CD4-positive, alpha-beta T cell (primary cell): ENCODE measurements around the gene MYO1B. TPM values are rescaled to one million over a fixed set of nuclear protein-coding genes. Genes with fewer than 3 reads are reported as not detected.
A peak's percentile ranks its signal among the peaks of the same experiment; 100 is the strongest.

Experiments used
- ATAC-seq: fragments of 200-7000 bp; cut with Tn5 transposase; one replicate; pipeline ENCODE4 v1.10.0; 2022; ENCODE audit warnings: mild to moderate bottlenecking; ENCODE audit not compliant: poor library complexity
- CTCF ChIA-PET: fragments of 350-600 bp; sonication (Branson Sonifier 250); formaldehyde crosslinking; loops from one replicate; lab custom pipeline; 2021; ENCODE audit warnings: antibody characterized with exemption, inconsistent platforms; lab: Charles Lee
- POLR2A ChIA-PET: fragments of 350-600 bp; sonication (Branson Sonifier 250); formaldehyde crosslinking; loops from one replicate; lab custom pipeline; 2021; ENCODE audit warnings: antibody characterized with exemption, inconsistent platforms; lab: Charles Lee
- DNase-seq, 14 experiments: peaks; one replicate each; pipeline ENCODE4 v3.0.0-alpha.2; 2013 to 2020; ENCODE audit warnings: mixed read lengths in 2 of 14
- H3K27ac ChIP-seq, 2 donors: one replicate each; pipeline versions ENCODE4 v1.5.1 to v1.7.0; 2013; ENCODE audit warnings: low read length in 2 of 2, low read depth in 1 of 2, mild to moderate bottlenecking in 1 of 2
- H3K27me3 ChIP-seq, 2 experiments: 1 replicate in 1 of 2; 2 replicates in 1 of 2; pipeline versions ENCODE4 v1.6.1 to v1.7.0; 2013; ENCODE audit warnings: low read length in 2 of 2, control low read depth in 1 of 2, mild to moderate bottlenecking in 1 of 2, moderate library complexity in 1 of 2; ENCODE audit not compliant: insufficient read depth in 2 of 2, control insufficient read depth in 1 of 2
- H3K36me3 ChIP-seq: one replicate; pipeline ENCODE4 v1.6.1; 2013; ENCODE audit warnings: low read length, control low read depth; ENCODE audit not compliant: insufficient read depth
- H3K4me1 ChIP-seq: one replicate; pipeline ENCODE4 v1.6.1; 2013; ENCODE audit warnings: low read length, control low read depth; ENCODE audit not compliant: insufficient read depth
- H3K4me3 ChIP-seq: one replicate; pipeline ENCODE4 v1.5.1; 2013; ENCODE audit warnings: mild to moderate bottlenecking, low read length, moderate library complexity
- H3K9me3 ChIP-seq, 2 experiments: 1 replicate in 1 of 2; 2 replicates in 1 of 2; pipeline versions ENCODE4 v1.6.1 to v1.7.0; 2013; ENCODE audit warnings: low read length in 2 of 2, mild to moderate bottlenecking in 2 of 2, control low read depth in 1 of 2, moderate library complexity in 1 of 2; ENCODE audit not compliant: control insufficient read depth in 1 of 2, insufficient read depth in 1 of 2
- H3K27ac Mint-ChIP-seq: one replicate; pipeline ENCODE4 v1.8.0; 2020; ENCODE audit warnings: mixed read lengths
- H3K27me3 Mint-ChIP-seq: one replicate; pipeline ENCODE4 v1.8.0; 2021; ENCODE audit warnings: mixed read lengths
- H3K36me3 Mint-ChIP-seq: one replicate; pipeline ENCODE4 v1.8.0; 2021; ENCODE audit warnings: low read depth, mixed read lengths
- H3K4me1 Mint-ChIP-seq: one replicate; pipeline ENCODE4 v1.8.0; 2021; ENCODE audit warnings: low read depth, mixed read lengths
- H3K4me3 Mint-ChIP-seq: one replicate; pipeline ENCODE4 v1.8.0; 2020; ENCODE audit warnings: mild to moderate bottlenecking, mixed read lengths
- H3K9me3 Mint-ChIP-seq: one replicate; pipeline ENCODE4 v1.8.0; 2020; ENCODE audit warnings: mixed read lengths
- CTCF ChIP-seq: fragments of 200-600 bp; IDR thresholded peaks from one replicate; pipeline ENCODE4 v1.8.0; 2022; ENCODE audit warnings: antibody characterized with exemption, mild to moderate bottlenecking
- intact Hi-C, 2 experiments: fragments of 100-400 bp; cut with DNase I in 1 of 2; cut with micrococcal nuclease in 1 of 2; formaldehyde crosslinking; loops; one replicate each; pipeline versions ENCODE4 v1.15.1 to v1.9.0; 2023 to 2025; cut with DNase I, micrococcal nuclease
- total RNA-seq, 174 experiments: library from RNA in 2 of 174; stranded (reverse) in 2 of 174; gene quantifications; one replicate each; pipeline ENCODE4 v1.2.3 and lab custom pipeline; 2021 to 2026

MYO1B gene
- total RNA-seq, 2 experiments from 2014 or later, result 0.98 to 1.3 TPM

DNA sequence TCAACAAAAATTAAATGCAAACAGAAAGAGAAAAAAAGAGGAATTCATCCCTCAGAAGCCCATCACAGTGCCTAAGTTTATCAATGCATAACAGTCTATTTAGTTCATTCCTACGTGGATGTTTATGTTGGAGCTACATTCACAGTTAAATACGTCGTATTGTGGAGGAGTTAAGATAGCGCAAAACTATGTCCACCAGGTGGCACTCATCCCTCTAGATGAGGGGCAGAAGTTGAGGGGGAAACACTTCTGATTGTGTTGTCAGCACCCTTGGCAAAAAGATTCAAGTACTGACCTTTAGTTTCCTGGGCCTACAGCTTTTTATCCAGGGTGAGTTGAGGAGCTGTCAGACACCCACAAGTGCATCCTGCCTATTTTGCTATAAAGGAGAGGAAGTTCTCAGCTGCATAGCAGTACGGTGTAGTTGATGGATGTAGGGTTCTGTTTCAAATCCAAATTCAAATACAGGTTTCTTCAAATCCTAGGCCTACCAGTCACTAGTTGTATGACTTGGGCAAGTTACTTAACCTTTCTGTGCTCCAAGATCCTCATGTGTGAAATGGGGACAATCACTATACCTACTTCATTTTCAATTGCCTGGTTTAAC lies 26.8 kb upstream of the MYO1B start:
- Histone ChIP-seq H3K27ac (no peak overlapping the region), H3K9me3 (no peaks in the 10 kb centered on the region), H3K27me3 (no peaks in the 10 kb centered on the region), H3K4me3 (no peak overlapping the region), H3K4me1 (no peaks in the 10 kb centered on the region), H3K36me3 (no peaks in the 10 kb centered on the region)
- Mint-ChIP-seq H3K4me3 (no peak overlapping the region), H3K27me3 (no peaks in the 10 kb centered on the region), H3K4me1 (no peaks in the 10 kb centered on the region), H3K9me3 (peaks cover 3% of the 10 kb centered on the region), H3K27ac (no peak overlapping the region), H3K36me3 (peaks cover 1% of the 10 kb centered on the region)
- DNase-seq, result peak in 4 of 14 experiments; percentile 28 to 51 (median 43)
- TF ChIP-seq CTCF, result no peak
- no peak for ATAC-seq
- CTCF ChIA-PET, result interaction anchor here (1.0 to 1.2 kb wide), 3 partner anchors 9 to 53 kb away, joined by 3 to 4 read pairs (median 3); no protein-coding TSS in a partner anchor
- intact Hi-C loops, result no loop called here
- POLR2A ChIA-PET, result no interaction called here

DNA sequence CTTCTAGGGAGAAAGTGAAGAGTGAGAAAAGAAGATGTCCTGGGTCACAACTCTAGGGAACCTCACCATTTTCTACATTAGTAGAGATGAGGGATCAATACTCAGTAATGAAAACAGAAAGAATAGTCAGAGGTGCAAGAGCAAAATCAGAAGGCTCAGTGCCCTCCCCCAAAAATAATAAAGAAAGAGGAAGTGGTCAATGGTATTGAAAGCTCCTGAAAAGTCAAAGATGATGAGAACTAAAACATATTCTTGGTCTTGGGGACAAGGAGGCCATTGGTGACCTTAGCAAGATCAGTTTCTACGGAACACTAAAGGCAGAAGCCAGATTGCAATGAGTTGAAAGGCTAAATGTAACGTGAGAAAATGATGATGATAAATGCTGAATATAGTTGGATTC lies 24.5 kb upstream of the MYO1B start:
- H3K27ac Mint-ChIP-seq, result no peak overlapping the region
- ChIA-PET POLR2A (no interaction called here), CTCF (no interaction called here)
- H3K9me3 ChIP-seq, result no peaks in the 10 kb centered on the region
- H3K9me3 Mint-ChIP-seq, result peaks cover 3% of the 10 kb centered on the region
- no peaks in the 10 kb centered on the region for H3K4me1 Mint-ChIP-seq
- DNase-seq, result no peak
- no peaks in the 10 kb centered on the region for H3K27me3 ChIP-seq
- intact Hi-C loops, result no loop called here
- H3K4me3 ChIP-seq, result no peak overlapping the region
- H3K27ac ChIP-seq, result no peak overlapping the region
- TF ChIP-seq CTCF, result no peak
- no peaks in the 10 kb centered on the region for H3K4me1 ChIP-seq
- no peak for ATAC-seq
- no peaks in the 10 kb centered on the region for H3K27me3 Mint-ChIP-seq
- no peaks in the 10 kb centered on the region for H3K36me3 ChIP-seq
- no peak overlapping the region for H3K4me3 Mint-ChIP-seq
- no peaks in the 10 kb centered on the region for H3K36me3 Mint-ChIP-seq

GRCh38 chr2:191221666-191222065 lies 23.5 kb upstream of the MYO1B start:
- no peak overlapping the region for H3K4me3 Mint-ChIP-seq
- no peaks in the 10 kb centered on the region for H3K9me3 ChIP-seq
- no peak overlapping the region for H3K27ac Mint-ChIP-seq
- ATAC-seq (no peak), DNase-seq (no peak)
- H3K4me1 Mint-ChIP-seq, result no peaks in the 10 kb centered on the region
- ChIA-PET POLR2A (no interaction called here), CTCF (no interaction called here)
- H3K27ac ChIP-seq, result no peak overlapping the region
- H3K27me3 ChIP-seq, result no peaks in the 10 kb centered on the region
- TF ChIP-seq CTCF, result no peak
- H3K4me3 ChIP-seq, result no peak overlapping the region
- H3K27me3 Mint-ChIP-seq, result no peaks in the 10 kb centered on the region
- no peaks in the 10 kb centered on the region for H3K36me3 Mint-ChIP-seq
- intact Hi-C loops, result no loop called here
- no peaks in the 10 kb centered on the region for H3K36me3 ChIP-seq
- no peaks in the 10 kb centered on the region for H3K4me1 ChIP-seq
- H3K9me3 Mint-ChIP-seq, result peaks cover 3% of the 10 kb centered on the region
